ENCODE measurements around the gene POLR1A. TPM values are rescaled to one million over a fixed set of nuclear protein-coding genes. Genes with fewer than 3 reads are reported as not detected.

POLR1A gene
- total and polyA plus RNA-seq, 2 of the 13 experiments (the other 11 are each of a cell fraction or from before 2014, with no cell fraction given) = 7.2 to 39.9 TPM

DNA sequence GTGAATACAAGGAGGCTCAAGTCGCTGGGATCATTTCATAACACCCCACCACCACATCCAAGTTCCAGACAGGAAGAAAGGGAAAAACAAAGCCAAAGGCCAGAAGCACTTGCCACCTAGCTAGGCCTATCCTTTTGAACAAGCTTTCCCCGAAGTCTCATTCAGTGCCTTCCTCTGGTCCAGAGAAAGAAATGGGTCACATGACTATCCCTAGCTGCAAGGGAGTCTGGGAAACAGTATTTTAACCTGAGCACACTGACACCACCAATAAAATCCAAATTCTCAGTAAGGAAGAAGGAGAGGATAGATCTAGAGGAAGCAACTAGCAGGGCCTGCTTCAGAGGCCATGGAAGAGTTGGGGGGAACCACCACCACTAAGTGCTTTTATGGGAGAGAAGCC lies 91.2 kb downstream of the POLR1A start:
- POLR2A ChIA-PET = no interaction called here
- no peak for DNase-seq (ENCODE audit: low spot score)
- H3K27ac ChIP-seq (ENCODE audit: extremely low read length, insufficient read depth, low read length) = no peak overlapping the region
- H3K4me1 ChIP-seq (ENCODE audit: insufficient read depth, low read length) = no peaks in the 10 kb centered on the region
- CTCF ChIA-PET (ENCODE audit: low intra/inter-chr PET ratio, low total read pairs) = no interaction called here
- H3K9ac ChIP-seq (ENCODE audit: insufficient read depth, low read depth, low read length) = no peak overlapping the region
- no peak overlapping the region for H2AFZ ChIP-seq (ENCODE audit: low read length)
- TF ChIP-seq, protein P1, sequence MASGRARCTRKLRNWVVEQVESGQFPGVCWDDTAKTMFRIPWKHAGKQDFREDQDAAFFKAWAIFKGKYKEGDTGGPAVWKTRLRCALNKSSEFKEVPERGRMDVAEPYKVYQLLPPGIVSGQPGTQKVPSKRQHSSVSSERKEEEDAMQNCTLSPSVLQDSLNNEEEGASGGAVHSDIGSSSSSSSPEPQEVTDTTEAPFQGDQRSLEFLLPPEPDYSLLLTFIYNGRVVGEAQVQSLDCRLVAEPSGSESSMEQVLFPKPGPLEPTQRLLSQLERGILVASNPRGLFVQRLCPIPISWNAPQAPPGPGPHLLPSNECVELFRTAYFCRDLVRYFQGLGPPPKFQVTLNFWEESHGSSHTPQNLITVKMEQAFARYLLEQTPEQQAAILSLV (CRISPR knock-in tag; IDR thresholded peaks at IDR 0.05; ENCODE audit: borderline replicate concordance) = no peak
- no peak for TF ChIP-seq KDM5A (IDR thresholded peaks at IDR 0.05; ENCODE audit: borderline replicate concordance, low read length)
- TF ChIP-seq, protein P2, sequence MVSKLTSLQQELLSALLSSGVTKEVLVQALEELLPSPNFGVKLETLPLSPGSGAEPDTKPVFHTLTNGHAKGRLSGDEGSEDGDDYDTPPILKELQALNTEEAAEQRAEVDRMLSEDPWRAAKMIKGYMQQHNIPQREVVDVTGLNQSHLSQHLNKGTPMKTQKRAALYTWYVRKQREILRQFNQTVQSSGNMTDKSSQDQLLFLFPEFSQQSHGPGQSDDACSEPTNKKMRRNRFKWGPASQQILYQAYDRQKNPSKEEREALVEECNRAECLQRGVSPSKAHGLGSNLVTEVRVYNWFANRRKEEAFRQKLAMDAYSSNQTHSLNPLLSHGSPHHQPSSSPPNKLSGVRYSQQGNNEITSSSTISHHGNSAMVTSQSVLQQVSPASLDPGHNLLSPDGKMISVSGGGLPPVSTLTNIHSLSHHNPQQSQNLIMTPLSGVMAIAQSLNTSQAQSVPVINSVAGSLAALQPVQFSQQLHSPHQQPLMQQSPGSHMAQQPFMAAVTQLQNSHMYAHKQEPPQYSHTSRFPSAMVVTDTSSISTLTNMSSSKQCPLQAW (CRISPR knock-in tag; IDR thresholded peaks at IDR 0.05) = no peak
- no peak for TF ChIP-seq CTCF (CRISPR knock-in tag; IDR thresholded peaks at IDR 0.05)
- no peak for TF ChIP-seq ZBTB20 (CRISPR knock-in tag; IDR thresholded peaks at IDR 0.05; ENCODE audit: borderline replicate concordance, low read depth)
- no peak for TF ChIP-seq ZSCAN30 (CRISPR knock-in tag; IDR thresholded peaks at IDR 0.05)
- no peak for TF ChIP-seq ZKSCAN5 (CRISPR knock-in tag; IDR thresholded peaks at IDR 0.05)
- no peak for TF ChIP-seq ZSCAN29 (CRISPR knock-in tag; conservative IDR thresholded peaks at IDR 0.05)
- no peak for TF ChIP-seq ZNF317 (CRISPR knock-in tag; IDR thresholded peaks at IDR 0.05)
- no peak for TF ChIP-seq ATF5 (CRISPR knock-in tag; IDR thresholded peaks at IDR 0.05; ENCODE audit: low read depth)
- no peak for TF ChIP-seq AGO1 (IDR thresholded peaks at IDR 0.05; ENCODE audit: low read depth, low read length, poor library complexity, severe bottlenecking)
- TF ChIP-seq, protein P3, sequence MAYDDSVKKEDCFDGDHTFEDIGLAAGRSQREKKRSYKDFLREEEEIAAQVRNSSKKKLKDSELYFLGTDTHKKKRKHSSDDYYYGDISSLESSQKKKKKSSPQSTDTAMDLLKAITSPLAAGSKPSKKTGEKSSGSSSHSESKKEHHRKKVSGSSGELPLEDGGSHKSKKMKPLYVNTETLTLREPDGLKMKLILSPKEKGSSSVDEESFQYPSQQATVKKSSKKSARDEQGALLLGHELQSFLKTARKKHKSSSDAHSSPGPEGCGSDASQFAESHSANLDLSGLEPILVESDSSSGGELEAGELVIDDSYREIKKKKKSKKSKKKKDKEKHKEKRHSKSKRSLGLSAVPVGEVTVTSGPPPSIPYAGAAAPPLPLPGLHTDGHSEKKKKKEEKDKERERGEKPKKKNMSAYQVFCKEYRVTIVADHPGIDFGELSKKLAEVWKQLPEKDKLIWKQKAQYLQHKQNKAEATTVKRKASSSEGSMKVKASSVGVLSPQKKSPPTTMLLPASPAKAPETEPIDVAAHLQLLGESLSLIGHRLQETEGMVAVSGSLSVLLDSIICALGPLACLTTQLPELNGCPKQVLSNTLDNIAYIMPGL (CRISPR knock-in tag; IDR thresholded peaks at IDR 0.05; ENCODE audit: borderline replicate concordance in 1 of 2, low read depth in 1 of 2) = no peak
- no peak for TF ChIP-seq GMEB2 (CRISPR knock-in tag; IDR thresholded peaks at IDR 0.05; ENCODE audit: low read depth)
- TF ChIP-seq TGIF2 (CRISPR knock-in tag; IDR thresholded peaks at IDR 0.05) = no peak
- no peak for TF ChIP-seq KDM4B (CRISPR knock-in tag; IDR thresholded peaks at IDR 0.05)
- TF ChIP-seq FOXA3 (CRISPR knock-in tag; IDR thresholded peaks at IDR 0.05) = no peak
- ATAC-seq = no peak
- whole genome bisulfite sequencing (ENCODE audit: low lambda C conversion rate) = 23% methylated on average over 2 of the region's 2 CpGs
- peaks cover 0 to 10% of the 10 kb centered on the region in 2 experiments; a peak in 2 of 5 replicates for H3K27me3 ChIP-seq (ENCODE audit: control insufficient read depth in 1 of 2, insufficient read depth in 2 of 2, low read length in 2 of 2)
- no peak overlapping the region for H3K4me2 ChIP-seq (ENCODE audit: low read depth, low read length)
- in situ Hi-C loops (cut with HindIII; ENCODE audit: extremely low pct_ligation_motif_present, low pct_unique_long_range_greater_than_20kb) = no loop called here
- H3K4me3 ChIP-seq (replicated peaks in 1 of 3; ENCODE audit: insufficient read depth in 1 of 3, low read depth in 2 of 3, low read length in 3 of 3) = no peak overlapping the region
- intact Hi-C loops (cut with micrococcal nuclease; ENCODE audit: unreplicated experiment) = no loop called here
- no TSS peak for BruUV-seq (replicated peaks)
- H4K20me1 ChIP-seq (ENCODE audit: insufficient read depth, low read length) = no peaks in the 10 kb centered on the region
- no peak for FAIRE-seq
- H3K9me3 ChIP-seq (ENCODE audit: low read length) = peaks cover 4% of the 10 kb centered on the region
- H3K79me2 ChIP-seq (ENCODE audit: insufficient read depth, low read length) = no peaks in the 10 kb centered on the region
- no peaks in the 10 kb centered on the region for H3K36me3 ChIP-seq (replicated peaks in 1 of 2; ENCODE audit: control insufficient read depth in 1 of 2, insufficient read depth in 2 of 2, low read length in 2 of 2)
